Measurements from ENCODE around the gene NEUROD2. TPM values are rescaled to one million over a fixed set of nuclear protein-coding genes. Genes with fewer than 3 reads are reported as not detected.

The NEUROD2 gene
- total and polyA plus RNA-seq, 2 of the 8 experiments (the other 6 are each of a cell fraction or from before 2014, with no cell fraction given), result not detected

- Histone ChIP-seq H3K36me3 (ENCODE audit: control insufficient read depth in 2 of 4, insufficient read depth in 4 of 4, low read length in 3 of 4) (no peaks in the 10 kb centered on the region; a peak in 1 of 8 replicates), H2BK15ac (ENCODE audit: low read length) (no peak overlapping the region), H4K91ac (replicated peaks; ENCODE audit: insufficient read length, low read length) (peak overlapping the region; percentile 69), H3K79me1 (ENCODE audit: low read depth, low read length) (no peaks in the 10 kb centered on the region), H2BK5ac (ENCODE audit: low read depth, low read length) (peak overlapping the region; percentile 13; the same call in 1 of the 2 replicates), H3K9ac (replicated peaks in 1 of 4; ENCODE audit: extremely low read depth in 1 of 4, low read depth in 3 of 4, low read length in 3 of 4) (peak overlapping the region; percentile 26 to 57 (median 46); a peak in 6 of 7 replicates), H3K27ac (ENCODE audit: low read depth, low read length) (no peak overlapping the region), H3K4ac (replicated peaks; ENCODE audit: insufficient read length, low read depth, low read length) (no peak overlapping the region), H4K20me1 (replicated peaks in 1 of 2; ENCODE audit: control insufficient read depth in 1 of 2, insufficient read depth in 2 of 2, low read length in 2 of 2) (no peaks in the 10 kb centered on the region), H2AFZ (ENCODE audit: low read length) (0 out of 2 replicates have a peak overlapping the region, but pooled peaks have one; percentile 24), H3K4me3 (ENCODE audit: extremely low read depth in 1 of 4, insufficient read depth in 2 of 4, low read depth in 3 of 4, low read length in 4 of 4) (peak overlapping the region; percentile 48 to 85 (median 56)), H3K56ac (replicated peaks; ENCODE audit: insufficient read length, low read depth, low read length) (no peak overlapping the region), H2BK20ac (ENCODE audit: low read length) (no peak overlapping the region), H3K23ac (ENCODE audit: insufficient read length) (no peak overlapping the region), H3K9me3 (ENCODE audit: insufficient read depth in 2 of 2, low read depth in 1 of 2, low read length in 1 of 2) (no peaks in the 10 kb centered on the region), H4K5ac (ENCODE audit: insufficient read length, low read depth, low read length) (peak overlapping the region; percentile 76), H4K8ac (ENCODE audit: extremely low read depth, insufficient read depth, low read length) (peak overlapping the region; percentile 57), H3K14ac (ENCODE audit: insufficient read length) (no peak overlapping the region), H2AK5ac (ENCODE audit: low read depth, low read length) (no peak overlapping the region), H2BK120ac (replicated peaks; ENCODE audit: low read depth, low read length) (no peak overlapping the region), H3K4me2 (ENCODE audit: insufficient read depth in 1 of 2, low read depth in 2 of 2, low read length in 2 of 2) (peak overlapping the region; percentile 93 to 94), H3K27me3 (replicated peaks in 1 of 4; ENCODE audit: control insufficient read depth in 3 of 4, extremely low read depth in 1 of 4, insufficient read depth in 3 of 4, low read length in 3 of 4) (peaks cover 0 to 4% (median 3%) of the 10 kb centered on the region in 4 experiments; a peak in 5 of 7 replicates), H3K18ac (ENCODE audit: extremely low read depth, low read length) (peak overlapping the region; percentile 97), H3K4me1 (replicated peaks in 1 of 4; ENCODE audit: control insufficient read depth in 3 of 4, insufficient read depth in 4 of 4, low read length in 3 of 4) (peaks cover 2 to 12% (median 5%) of the 10 kb centered on the region in 4 experiments), H3K79me2 (ENCODE audit: control insufficient read depth in 1 of 2, insufficient read depth in 2 of 2, low read length in 2 of 2) (no peaks in the 10 kb centered on the region), H3K23me2 (ENCODE audit: low read depth, low read length) (peaks cover 2% of the 10 kb centered on the region; the same call in 1 of the 2 replicates), H2BK12ac (ENCODE audit: low read depth, low read length) (peak overlapping the region; percentile 29; the same call in 1 of the 2 replicates)
- CTCF ChIA-PET (ENCODE audit: partially characterized antibody), result interaction anchor here (0.7 to 3.7 kb wide), 6 partner anchors 12 to 336 kb away, joined by 3 to 22 read pairs (median 4); no protein-coding TSS in a partner anchor
- 5% methylated on average over 39 of the region's 66 CpGs; no CpG with 5 or more reads in 1 of the 2 experiments for WGBS, 2 experiments (ENCODE audit: extremely low coverage in 1 of 2, insufficient coverage in 1 of 2, insufficient read length in 1 of 2, insufficient replicate concordance in 2 of 2, low coverage in 1 of 2, low lambda C conversion rate in 2 of 2, missing lambda C conversion rate in 1 of 2)
- DNase-seq (ENCODE audit: low read depth in 1 of 2, low spot score in 2 of 2), result peak in 1 of 2 experiments; percentile 84
- no peak for FAIRE-seq
- POLR2A ChIA-PET (ENCODE audit: partially characterized antibody), result interaction anchor here (0.9 to 1.9 kb wide), 7 partner anchors 9 to 112 kb away, joined by 3 to 8 read pairs (median 4); partner anchors contain the start of gene CDK12
- TF ChIP-seq RXRA (IDR thresholded peaks at IDR 0.05; ENCODE audit: insufficient read depth, low read depth, low read length) (no peak), KDM1A (IDR thresholded peaks at IDR 0.05; ENCODE audit: borderline replicate concordance, low read length) (no peak), BACH1 (IDR thresholded peaks at IDR 0.05; ENCODE audit: low read length) (no peak), POLR2AphosphoS5 (IDR thresholded peaks at IDR 0.05; ENCODE audit: low read depth, low read length) (no peak), ASH2L (IDR thresholded peaks at IDR 0.05; ENCODE audit: low read length) (peak; percentile 83), NANOG (IDR thresholded peaks at IDR 0.05; ENCODE audit: insufficient read depth, low read depth, low read length, poor library complexity, severe bottlenecking) (no peak), ATF2 (IDR thresholded peaks at IDR 0.05; ENCODE audit: low read length) (no peak), CHD1 (IDR thresholded peaks at IDR 0.05; ENCODE audit: low read depth, low read length) (no peak), EP300 (IDR thresholded peaks at IDR 0.05; ENCODE audit: borderline replicate concordance in 1 of 2, low read depth in 2 of 2, low read length in 2 of 2) (peak in 1 of 2 experiments; percentile 50; a peak in 1 of 3 replicates)
Observed at GRCh38 chr17:39573447-39574298, 34.0 kb downstream of the NEUROD2 start.
